ENCODE results near the gene TCF7.

The TCF7 gene

GRCh38 chr5:134091626-134092121 lies 22.8 kb upstream of the TCF7 start:
- DNase-seq = no peak

DNA sequence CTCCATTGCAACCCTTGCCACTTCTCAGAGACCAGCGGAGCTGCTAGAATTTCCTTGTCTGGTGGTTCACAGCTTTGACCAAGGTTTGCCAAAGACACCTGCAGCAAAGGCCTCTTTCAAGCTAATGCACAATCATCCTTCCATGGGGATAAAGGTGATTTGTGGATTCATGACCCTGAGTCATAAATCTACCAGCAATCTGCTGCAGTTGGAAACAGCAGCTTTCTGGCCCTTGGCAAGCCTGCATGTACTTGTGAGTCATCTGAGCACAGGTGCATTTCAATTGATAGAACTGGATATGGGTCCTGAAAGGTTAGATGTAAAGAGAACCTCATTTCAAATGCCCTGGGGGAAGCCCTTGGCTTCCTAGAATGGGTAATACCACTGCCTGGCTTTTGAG lies 21.6 kb upstream of the TCF7 start:
- no peak for DNase-seq

DNA sequence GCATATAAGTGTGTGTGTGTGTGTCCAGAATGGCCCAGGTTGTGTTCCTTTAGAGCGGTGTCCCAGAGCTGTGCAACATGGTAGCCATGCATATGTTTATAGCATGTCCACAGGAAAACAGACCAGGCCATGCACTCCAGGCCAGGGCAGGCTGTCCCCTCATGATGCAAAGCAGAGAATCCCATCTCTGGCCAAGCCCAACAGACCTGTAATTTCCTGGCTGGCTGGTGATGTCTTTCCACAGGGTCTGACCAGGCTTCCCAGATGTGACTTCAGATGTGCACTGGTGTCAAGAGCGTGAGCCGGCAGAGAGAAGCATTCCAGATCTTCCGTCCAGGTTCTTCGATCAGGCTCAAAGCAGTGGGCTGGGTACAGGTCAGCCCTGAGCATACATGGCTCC lies 21.1 kb upstream of the TCF7 start:
- DNase-seq = no peak

- DNase-seq = no peak
Observed at GRCh38 chr5:134095293-134095692, 19.2 kb upstream of the TCF7 start.

GRCh38 chr5:134095887-134096589 lies 18.4 kb upstream of the TCF7 start:
- no peak for DNase-seq

DNA sequence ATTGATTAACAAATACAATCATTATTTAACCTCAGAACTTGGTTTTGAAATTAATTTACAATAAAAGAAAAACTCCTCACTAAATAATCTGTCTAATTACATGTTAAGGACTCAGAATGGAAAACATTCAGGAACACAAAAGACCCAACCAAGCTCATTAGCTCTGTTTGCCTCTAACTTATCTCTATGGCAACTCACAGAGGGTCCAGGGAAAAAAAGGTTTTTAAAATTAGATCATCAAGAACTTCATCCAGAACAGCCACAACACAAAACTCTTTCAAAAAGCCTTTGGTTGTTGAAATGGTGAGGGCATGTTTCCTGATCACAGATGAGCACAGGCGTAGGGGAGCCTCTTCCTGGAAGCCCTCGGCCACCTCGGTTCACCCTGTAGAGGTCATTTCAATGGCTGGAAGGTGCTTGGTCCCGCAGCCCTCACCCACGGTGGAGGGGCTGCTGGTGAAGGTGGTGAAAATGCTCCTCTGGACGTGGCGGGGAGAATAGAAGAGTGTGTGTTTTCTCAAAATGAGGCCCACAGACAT lies 17.2 kb upstream of the TCF7 start:
- no peak for DNase-seq

DNA sequence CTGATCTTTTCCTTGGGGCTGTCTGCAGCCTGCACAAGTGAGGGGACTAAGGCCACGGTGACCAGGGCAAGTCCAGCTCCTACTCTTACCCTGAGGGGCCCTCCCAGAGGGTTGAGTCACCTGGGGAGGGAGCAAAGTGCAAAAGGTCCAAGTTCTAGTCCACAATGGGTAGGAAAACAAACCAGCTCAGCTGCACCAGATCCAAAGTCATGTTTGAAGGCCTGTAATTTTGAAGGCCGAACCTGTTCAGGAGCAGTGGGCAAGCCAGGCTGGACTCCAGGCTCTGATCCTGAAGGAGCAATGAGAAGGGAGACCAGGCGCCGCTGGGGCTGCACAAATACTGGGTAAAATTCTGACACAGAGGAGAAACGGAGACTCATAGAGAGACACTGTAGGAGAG lies 15.8 kb upstream of the TCF7 start:
- no peak for DNase-seq

DNA sequence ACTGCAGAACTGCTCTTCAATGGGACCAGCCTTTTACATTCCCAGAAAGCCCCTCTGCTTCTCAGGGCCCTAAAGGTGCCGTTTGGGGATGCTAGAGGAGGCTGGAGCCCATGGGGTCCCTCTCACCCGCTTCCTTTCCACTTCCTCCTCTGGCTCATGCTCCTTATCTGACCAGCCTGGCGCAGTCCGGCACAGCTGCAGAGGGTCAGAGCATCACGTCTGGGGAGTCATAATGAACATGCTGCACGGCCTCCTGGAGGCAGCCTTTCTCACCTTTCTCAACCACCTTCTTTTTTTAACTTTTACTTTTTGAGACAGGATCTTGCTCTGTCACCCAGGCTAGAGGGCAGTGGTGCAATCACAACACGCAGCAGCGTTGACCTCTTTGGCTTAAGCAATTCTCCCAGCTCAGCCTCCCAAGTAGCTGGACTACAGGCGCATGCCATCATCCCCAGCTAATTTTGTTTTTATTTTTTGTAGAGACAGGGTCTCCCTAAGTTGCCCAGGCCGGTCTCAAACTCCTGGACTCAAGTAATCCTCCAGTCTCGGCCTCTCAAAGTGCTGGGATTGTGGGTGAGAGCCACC lies 15.1 kb upstream of the TCF7 start:
- DNase-seq = no peak

- DNase-seq = no peak
Observed at GRCh38 chr5:134099939-134100282, 14.6 kb upstream of the TCF7 start.

- peak; percentile 68 to 84 for DNase-seq
Observed at GRCh38 chr5:134100283-134101091, 14.0 kb upstream of the TCF7 start.

GRCh38 chr5:134101686-134102439 lies 12.6 kb upstream of the TCF7 start:
- peak; percentile 62 to 75 for DNase-seq

DNA sequence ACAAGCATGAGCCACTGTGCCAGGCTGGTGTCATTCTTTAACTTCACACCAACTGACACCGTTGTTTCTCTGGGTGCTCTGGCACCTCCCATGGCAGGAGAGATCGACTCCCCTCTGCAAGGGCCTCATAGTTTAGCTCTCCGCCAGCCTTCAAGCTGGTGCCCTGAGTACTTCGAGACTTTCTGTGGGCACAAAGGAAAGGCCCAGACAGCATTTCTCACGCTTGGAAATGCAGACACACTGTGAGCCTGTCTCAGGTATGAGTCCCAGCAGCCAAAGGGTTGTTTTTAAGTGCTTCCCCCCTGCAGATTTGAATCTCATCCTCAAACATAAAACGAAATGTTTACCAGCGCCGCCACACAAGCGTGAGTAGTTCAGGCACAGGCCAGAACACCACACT lies 11.1 kb upstream of the TCF7 start:
- DNase-seq = no peak

GRCh38 chr5:134103998-134104654 lies 10.4 kb upstream of the TCF7 start:
- no peak for DNase-seq

- DNase-seq = no peak
Observed at GRCh38 chr5:134106991-134107701, 7.3 kb upstream of the TCF7 start.

- no peak for DNase-seq
Observed at GRCh38 chr5:134107779-134108178, 6.7 kb upstream of the TCF7 start.

GRCh38 chr5:134110382-134110781 lies 4.1 kb upstream of the TCF7 start:
- DNase-seq = no peak

DNA sequence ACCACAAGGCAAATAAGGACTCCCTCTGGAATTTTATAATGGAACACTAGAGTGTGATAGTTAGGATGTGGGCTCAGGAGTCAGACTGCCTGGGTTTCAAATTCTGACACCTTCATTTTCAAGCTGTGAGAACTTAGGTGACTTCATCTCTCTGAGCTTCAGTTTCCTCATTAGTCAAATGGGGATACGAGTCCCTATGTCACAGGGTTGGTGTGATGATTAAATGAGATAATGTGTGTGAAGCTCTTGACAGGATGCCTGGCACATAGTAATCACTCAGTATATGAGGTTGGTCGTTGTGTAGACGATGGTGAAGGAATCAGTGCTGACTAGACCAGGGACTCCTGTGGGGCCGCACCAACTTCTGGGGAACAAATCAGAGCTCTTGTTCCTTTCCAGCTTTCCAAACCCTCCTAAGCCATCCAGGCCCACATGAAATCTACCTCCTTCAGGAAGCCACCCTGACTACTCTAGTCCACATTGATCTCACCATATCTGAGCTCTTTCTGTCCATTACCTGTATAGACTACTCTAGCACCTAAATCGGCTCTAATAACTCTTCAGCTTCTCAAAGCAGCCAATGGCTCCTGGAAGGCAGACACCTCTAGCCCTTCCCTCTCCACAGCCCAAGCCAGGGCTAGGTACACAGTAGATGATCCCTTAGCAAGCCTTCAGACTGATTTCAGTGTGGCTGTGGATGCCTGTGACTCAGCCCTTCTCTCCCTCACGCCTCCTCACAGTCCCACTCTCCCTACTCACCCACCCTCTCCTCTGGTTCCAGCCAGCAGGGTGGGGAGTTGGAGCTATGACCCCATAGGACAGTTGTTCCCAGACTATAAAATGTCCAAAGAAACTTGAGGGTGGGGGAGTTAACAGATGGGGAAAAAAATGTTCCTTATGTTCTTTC lies 2.5 kb upstream of the TCF7 start:
- peak in 1 of 2 experiments; percentile 54 for DNase-seq

- no peak for DNase-seq
Observed at GRCh38 chr5:134112726-134113362, 1.6 kb upstream of the TCF7 start.

DNA sequence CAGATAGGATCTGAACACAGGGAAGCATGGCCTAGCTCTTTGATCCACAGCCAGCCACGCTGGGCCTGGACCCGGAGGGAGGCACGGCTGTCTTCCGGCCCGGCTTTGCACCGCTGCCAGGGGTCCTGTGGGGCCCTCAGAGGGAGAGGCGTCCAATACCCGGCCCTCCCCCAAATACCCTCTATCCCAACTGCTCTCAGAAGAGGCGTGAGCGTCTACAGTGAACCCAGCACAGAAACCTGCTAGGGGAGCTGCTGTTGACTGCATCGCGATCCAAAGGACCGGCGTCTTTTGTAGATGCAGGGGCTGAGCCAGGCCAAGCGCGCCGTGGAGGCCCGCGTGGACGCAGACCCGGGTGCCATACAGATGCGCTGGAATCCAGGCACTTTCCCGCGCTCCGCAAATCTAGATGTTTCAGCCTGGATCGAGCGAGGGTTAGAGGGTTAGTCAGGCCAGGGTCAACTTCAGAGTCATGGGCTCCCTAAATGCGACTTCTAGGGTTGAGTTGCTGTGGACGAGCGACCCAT lies 1.1 kb upstream of the TCF7 start:
- no peak for DNase-seq

All from stimulated activated CD4-positive, alpha-beta T cell treated with anti-CD3 and anti-CD28 coated beads, Interleukin-4, amount 100 ng/mL, for 4 hours (primary cell).